Stimulated activated naive CD4-positive, alpha-beta T cell (primary cell): Measurements from ENCODE around the gene HOXA3.

Experiments
- DNase-seq, 6 experiments: peaks; one replicate each; lab custom pipeline; 2025; lab: John Stamatoyannopoulos, UW

Gene HOXA3

DNA sequence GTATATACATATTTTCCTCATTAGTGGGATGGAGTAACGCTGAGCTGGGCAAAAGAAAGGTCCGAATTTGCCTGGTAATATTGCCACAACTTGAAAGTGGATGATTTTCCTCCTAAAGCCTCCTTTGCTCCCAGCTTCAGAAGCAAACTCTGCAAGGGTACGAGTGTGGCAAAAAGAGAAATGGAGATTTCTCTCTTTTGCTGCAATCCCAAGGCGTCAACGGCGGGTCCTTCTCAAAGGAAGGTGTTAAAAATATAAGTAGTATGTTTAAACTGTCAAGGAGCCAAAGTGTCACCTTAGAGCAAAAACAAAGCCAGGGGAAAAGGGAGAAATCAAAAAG is 37.5 kb downstream of the HOXA3 start:
- DNase-seq: no peak

DNA sequence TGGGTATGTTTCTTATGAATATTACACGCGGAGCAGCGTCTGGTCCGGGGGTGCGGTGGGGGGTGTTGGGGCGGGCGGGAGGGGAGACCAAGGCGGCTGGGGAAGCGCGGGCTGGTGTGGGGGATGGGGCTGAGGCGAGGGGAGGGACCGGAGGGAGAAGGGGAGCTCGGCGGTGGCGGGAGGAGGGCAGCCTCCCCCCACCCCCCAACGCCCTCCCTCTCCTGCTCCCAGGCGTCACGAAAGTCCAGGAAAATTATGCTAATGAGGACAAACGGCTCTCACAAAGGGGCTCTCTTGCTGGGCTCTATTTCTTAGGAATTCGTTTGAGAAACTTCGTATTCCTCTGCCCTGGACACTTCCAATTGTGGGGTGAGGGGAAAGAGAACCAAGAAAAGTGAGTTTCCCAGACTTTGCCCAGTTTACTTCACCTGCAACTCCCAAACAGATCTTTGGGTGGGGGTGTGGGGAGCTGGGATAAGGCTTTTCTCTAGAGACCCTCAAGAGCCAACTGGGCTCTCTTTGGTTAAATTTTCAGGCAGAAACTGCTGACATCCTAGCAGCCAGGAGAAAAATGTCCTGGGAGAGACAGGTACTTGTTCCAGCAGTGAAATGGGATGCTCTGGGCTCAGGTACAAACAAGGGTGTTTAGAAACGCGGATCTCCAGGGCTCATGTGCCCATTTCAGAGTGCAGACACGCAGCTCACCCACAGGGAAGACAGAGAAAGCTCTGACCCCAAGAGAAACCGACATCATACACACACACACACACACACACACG is 38.2 kb downstream of the HOXA3 start:
- DNase-seq: no peak

DNA sequence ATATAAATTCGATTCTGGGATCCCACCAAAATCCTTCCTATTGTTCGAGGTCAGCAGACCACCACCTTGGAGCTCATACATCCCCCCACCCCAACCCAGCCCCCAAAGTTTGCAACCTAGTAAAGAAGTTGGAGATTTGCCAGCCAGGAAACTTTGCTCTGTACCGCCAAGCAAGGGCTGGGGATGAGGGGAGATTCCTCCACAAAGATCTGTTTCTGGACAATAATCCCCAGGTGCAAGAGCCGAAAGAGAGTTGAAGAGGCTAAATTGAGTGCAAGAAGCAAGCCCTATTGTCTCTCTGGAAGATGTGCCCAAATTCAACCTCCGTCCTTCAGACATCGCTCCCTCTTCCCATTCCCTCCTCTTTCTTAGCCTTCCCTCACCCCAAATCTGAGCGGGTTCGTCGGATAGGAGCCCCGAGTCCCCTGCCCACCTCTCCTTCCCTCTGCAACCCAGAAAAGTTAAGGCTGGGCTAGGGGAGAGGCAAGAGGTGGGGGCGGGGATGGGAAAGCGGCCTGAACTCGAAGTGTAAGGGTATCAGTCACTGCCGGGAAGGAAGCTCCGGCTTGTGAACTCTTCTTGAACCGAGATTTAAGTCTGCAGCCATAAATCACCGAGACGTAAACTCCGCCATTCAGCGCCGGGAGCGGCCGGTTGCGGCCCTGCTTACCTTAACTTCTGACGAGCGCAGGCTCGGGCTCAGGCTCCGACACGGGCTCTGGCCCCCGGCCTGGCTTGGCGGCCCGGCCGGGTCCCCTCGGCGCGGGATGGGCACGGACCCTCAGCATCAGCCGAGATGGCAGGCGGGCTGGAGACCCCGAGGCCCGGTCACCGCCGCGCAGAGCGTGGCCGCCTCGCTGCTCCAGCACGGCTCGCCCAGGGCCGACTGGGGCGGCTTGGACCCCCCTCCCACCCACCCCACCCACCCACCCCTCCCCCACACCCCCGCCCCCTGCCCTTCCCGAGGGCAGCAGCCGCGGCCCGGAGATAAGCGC is 39.1 kb downstream of the HOXA3 start:
- no peak for DNase-seq

DNA sequence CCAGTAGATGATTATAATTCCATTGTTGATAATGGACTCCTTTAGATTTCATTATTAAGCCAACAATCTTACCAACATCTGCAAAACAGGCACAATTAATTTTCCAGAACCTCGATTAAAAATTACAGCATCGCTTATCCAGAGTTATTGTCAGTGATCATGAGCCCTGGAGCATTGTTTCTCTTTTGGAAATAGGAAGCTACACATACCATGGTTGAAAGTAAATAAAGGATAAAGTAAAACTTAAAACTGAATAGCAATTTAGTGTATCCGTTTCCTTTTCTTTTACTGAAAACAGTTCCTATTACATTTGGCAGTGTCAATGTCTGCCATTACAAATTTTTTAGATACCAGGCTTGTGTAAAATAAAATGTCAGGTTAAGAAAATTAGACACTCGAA is 40.0 kb downstream of the HOXA3 start:
- DNase-seq: no peak

DNA sequence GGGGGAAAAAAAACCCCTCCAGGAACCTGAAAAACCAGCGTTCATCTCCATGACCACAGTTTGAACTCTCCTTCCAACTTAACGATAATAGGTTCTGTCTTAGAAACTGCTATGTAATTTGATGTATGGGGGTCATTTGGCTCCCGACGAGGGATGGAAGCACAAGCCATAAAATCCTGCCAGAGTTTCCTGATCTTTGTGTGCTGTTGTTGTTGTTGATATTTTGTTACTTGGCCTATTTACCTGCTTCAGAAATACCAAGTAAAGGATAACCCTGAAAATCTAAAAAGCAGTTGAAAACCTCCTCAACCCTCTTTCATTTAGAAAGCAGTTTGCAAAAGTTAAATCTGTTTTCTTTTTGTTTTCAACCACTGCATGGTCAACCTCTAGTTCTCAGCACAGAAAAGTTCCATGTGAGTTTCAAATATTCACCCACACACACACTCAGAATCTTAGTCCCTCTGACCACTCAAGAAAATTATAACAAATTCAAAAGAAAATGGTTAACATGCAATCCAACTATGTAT is 40.6 kb downstream of the HOXA3 start:
- no peak for DNase-seq

DNA sequence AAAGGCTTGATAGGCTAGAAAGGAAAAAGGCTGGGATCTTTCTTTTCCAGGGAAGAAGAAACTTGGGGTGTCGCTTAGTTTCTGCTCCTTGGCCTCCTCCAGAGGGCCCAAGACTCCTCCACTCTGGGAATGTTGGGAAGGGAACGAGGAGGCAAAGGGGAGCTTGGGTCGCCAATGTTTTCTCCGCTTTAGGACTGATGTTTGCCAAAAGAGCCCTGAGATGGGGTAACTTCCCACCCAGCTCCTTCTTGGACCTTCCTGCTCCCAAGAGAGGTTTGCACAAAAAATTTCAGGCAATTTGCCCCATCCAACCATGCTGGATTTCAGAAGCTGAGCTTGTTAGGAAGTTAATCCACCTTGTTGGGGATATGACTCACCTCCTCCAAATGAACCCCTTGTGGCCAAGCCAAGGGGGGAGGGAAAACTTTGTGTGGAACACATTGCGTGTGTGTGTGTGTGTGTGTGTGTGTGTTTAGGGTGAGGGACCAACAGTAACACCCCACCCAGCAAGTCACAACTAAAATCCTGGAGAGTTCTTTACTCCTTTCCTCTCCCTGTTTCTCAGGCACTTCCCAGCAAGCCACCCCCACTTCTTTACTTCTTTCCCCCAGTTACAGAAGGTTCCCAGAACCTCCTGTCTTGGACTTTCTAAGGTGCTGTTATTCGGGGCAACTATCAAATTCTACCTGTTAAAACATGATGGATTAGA is 41.2 kb downstream of the HOXA3 start:
- no peak for DNase-seq

DNA sequence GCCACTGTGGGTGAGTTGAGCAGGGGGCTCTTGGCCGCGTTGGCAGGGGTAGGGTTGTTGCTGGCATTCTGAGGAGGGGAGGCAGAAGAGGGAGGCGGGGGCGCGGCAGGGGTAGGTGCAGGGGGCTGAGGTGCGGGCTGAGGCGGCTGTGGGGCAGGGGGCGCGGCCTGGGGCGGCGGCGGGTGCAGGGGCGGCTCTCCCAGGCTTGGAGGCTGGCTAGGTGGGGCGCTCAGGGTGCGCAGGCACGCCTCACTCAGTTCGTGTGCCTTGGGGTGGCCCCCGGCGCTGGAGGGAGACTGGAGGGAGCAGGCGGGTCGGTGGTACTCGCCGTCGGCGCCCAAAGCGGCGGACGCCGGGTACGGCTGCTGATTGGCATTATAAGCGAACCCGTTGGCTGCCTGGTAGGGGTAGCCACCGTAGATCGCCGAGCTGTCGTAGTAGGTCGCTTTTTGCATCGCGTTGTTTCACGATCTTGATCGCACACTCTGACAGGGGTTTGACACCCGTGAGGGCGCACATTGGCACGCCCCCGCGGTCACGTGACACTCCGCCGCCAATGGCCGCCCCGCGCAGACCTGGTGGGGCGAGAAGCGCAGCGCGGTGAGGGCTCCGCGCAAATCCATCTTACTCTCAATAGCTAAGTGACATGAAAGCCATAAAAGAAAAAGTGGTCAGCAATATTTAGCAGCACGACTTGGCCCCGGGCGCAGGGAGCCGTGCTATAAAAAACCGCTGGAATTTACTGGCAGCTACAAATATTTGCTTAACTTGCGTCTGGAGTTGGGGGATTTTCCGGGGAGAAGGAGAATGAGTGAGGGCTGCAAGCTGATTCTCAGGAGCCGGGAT is 42.0 kb downstream of the HOXA3 start:
- no peak for DNase-seq

DNA sequence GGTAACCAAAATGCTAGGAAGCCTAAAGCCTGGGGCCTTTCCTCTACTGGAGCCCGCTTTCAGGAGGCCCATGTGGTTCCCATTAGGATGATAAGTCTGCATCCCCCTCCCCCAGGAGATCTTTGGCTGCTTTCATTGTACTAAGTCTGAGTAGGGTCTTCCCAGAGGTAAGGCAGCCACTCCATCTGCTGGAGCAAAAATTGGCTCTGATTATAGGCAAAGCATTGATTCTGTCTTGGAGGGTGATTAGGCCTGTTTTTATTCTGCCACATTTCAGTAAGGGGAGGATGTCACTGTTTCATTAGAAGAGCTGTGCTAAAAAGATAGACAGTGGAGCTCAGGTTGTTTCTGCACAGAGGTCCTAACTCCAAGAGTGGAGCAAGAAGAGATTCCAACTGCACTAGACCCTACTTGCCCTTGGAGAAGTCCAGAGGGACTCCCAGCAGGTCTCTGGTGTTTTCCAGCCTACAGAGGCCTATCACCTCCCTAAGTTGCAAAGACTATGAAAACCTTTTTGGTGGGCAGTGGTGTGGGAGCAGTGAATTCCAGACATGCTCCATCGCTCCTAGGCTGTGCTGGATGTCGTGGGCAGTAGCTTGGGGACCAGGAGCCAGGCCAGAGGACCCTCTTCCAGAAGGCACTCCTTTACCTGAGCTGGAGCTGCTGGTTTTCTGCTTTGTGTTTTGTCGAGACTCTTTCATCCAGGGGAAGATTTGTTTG is 42.8 kb downstream of the HOXA3 start:
- no peak for DNase-seq

DNA sequence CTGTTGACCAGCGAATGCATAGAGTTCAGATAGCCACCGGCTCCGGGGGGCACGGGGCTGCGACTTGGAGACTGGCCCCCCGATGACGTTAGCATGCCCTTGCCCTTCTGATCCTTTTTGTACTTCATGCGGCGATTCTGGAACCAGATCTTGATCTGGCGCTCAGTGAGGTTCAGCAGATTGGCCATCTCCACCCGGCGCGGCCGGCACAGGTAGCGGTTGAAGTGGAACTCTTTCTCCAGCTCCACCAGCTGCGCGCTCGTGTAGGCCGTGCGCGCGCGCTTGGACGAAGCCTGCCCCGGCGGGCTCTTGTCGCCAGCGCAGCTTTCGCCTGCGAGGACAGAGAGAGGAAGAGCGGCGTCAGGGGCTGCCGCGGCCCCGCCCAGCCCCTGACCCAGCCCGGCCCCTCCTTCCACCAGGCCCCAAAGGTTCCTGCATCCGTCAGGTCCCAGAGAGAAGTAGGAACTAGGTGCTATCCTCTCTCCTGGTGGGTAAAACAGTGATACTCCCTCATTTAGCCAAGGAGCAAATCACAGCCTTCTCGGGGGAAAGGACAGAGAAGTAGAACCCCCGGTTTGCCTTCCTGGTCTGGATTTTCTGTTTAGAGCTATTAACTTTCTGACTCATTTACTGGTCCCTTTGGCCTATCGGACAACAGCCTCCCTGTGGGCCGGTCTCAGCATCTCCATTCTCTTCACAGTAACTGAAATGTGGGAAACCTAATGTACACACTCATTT is 43.8 kb downstream of the HOXA3 start:
- no peak for DNase-seq

DNA sequence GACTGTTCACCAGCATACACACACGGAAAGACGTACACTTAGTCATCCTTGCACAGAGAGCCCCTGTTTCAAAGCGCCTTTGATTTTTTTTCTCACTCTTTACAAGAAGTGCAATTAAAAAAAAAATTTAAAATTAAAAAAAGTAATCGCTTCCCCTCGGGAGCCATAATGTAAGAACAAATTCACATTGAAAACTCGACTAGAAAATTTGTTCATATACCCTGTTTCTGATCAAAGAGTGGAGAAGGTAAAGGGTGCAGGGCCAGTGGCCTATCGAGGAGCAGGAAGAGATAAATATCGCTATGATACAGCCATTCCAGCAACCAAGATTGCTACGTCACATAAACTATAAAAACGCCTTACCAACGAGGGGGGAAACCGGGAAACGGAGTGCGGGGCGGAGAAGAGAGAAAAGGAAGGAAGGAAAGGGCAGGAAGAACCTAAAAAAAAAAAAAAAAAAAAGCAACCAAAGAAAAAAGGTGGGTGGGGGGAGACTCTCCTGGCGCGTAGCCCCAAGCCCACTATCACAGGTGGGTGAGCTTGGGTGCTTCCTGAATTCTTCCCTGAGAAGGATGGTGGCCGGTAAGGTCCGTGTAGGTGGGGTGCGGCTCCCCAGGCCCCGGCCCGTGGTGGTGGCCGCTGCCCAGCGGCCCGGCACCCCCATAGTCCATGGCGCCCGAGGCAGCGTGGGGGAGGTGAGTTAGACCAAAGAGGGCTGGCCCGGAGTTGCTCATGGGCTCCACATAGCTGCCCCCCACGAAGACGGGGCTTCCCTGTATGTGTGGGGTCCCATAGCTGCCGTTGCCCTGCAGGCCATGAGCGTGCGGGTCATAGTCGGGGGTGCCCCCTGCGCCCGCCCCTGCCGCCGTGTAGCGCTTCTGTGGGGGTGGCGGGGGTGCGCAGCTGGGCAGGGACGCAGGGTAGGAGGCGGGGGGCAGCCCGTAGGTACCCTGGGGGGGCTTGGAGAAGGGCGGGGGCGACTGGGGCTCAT is 44.7 kb downstream of the HOXA3 start:
- no peak for DNase-seq

DNA sequence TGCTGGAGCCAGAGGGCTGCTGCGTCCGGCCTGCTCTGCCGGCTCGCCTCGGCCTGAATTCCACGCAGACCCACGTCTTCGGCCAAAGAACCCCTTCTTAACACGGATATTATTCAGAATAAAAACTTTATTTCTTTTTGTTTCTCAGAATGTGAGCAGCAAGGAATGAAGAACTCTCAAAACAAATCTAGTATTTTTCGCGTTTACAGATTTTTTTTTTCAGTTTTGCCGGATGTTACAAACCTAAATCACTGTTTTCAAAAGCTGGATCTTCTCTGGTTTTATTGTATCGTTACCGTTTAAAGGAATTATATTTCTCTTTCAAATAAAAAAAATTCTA is 45.5 kb downstream of the HOXA3 start:
- DNase-seq: no peak

DNA sequence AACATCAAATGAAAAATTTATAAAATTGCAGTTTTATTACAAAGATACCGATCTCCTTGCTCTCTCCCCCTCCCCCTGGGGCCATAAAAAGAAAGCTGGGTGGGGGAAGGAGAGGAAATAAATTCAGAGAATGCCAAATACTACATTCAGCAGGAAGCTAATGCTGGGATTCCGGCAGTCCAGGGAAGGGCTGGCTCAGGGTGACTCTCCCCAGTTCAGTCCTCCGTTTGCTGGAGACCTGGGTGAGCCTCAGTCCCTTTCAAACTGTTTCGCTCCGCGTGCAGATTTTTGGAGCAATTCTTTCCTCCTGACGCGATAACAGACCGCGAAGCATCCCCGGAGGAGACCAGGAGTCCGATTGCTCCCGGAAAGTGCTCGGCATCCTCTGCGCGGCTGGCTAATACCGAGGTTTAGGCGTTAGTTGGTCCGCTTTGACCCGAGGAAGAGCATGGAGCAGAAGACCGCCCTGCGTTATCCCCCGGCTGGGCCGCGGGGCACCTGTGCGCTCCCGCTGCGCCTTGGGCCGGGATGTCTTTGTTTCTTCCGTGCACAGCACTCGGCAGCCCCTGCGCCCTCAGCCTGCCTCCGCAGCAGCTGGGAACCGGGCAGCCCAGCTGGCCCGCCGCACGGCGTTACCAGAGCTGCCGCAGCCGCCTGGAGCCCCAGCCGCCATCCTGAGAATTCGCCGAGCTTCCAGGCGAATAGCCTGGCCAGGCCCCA is 46.0 kb downstream of the HOXA3 start:
- DNase-seq: no peak

DNA sequence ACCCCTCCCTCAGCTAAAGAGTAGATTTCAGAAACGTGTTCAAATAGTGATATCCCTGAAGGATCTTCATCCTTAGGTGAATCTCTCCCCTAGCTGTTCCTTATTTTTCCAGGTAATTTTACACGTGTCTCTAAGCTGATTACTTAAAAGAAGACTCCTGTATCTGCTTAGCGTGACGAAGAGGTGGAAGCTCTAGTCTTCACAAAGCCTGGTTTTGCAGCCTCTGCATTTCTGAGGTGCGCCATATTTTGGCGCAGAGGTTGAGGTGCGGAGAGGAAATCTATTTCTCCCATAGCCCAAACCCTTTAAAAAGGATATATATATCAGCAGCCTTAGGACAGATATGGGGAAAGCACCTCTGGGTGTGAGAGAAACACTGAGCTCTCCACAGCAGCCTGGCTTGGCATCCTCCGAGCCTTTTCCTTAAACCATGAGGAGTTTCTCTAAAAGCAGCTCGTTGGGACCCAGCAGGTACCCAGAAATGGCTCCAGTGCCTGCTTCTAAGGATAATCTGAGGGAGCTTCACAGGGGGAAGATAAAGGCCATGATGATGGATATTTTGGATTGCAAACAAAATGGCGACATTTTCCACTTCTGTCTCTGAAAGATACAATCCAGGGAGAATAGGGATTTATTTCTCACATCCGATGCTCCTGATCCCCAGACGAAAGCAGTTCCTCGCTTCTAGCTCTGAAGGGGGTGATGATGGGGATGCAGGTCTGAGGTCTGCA is 46.9 kb downstream of the HOXA3 start:
- DNase-seq: no peak

DNA sequence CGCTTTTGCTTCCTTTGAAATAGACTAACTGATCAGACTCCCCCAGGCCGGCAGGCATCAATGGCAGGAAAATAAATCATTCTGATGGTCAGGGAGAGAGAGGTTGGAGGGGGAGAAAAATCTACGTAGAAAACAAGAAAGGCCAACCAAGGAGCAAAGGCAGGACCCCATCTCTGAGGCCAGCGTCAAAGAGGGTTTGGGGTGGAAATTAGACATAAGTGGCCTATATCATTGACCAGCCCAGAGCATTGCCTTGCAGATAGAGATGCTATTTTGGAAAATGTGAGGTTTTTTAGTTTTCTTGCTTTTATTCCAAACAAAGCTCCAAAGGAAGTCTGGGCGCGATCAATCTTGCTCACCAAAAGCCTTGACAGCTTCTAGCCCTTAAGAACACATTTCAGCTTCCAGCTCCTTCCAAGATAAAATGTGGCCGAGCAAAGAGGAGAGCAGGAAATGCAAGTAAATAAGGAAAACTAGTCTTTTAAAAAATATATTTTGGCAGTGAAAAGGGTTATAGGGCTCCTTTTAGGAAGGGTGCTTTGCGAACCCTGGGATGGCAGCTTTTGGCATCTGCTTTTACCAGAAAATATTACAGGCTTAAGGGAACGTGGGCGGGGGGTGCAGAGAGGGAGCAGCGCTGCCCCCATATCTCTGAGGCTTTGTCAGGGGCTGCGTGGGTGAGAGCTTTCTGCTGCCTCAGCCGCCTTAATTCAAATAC is 47.9 kb downstream of the HOXA3 start:
- DNase-seq: no peak

DNA sequence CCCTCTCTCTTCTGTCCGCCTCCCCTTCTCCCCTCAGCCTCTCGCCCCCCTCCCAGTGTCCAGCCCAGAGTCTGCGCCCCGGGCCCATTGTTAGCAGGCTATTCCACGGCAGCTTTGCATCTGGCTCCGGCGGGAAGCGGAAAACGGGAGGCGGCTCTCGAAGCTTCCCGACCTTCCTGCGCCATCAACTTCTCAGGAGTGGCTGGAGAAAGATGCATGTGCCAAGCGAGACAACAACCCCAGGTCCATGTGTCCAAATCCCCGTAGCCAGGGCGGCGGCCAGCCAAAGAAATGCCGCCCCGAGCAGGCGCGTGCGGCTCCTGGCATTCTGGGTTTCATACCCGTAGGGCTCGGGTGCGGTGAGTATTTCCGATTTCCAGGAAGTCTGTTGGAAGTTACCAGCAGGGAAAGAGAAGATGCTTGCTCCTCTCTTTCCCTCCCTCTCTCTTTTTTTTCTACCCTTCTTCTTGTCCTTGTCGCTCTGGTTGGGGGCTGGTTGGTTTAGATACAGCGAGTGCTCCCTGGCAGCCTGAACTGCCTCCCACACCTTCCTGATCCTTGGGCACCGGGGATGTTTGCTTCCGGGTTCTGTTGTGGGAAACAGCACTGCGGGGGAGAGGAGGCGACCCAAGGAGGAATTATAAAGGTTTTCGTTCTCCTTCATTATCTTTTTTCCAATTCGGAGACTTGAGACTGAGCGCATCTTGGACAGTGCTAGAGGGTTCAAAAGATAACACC is 48.7 kb downstream of the HOXA3 start:
- no peak for DNase-seq
